HepG2 (cell line): ENCODE results near the gene CYP4V2. TPM values are rescaled to one million over a fixed set of nuclear protein-coding genes. Genes with fewer than 3 reads are reported as not detected.

Experiments
- ATAC-seq: fragments of 200-7000 bp; cut with Tn5 transposase; 3 replicates; pipeline ENCODE4 v1.9.1; 2020; ENCODE audit warnings: mild to moderate bottlenecking, moderate library complexity
- BruUV-seq: library from RNA; stranded (reverse); fragments of 400-500 nt; replicated peaks from 2 replicates; lab custom pipeline; 2021; lab: Mats Ljungman, UMichigan
- CTCF ChIA-PET: fragments of 300-600 bp; formaldehyde crosslinking; extraction: SDS; loops from one replicate; lab custom pipeline; 2021; ENCODE audit warnings: low total read pairs, inconsistent platforms, low intra/inter-chr PET ratio; lab: Yijun Ruan, JAX
- POLR2A ChIA-PET: fragments of 350-600 bp; sonication (Branson Sonifier 250); formaldehyde crosslinking; loops from one replicate; lab custom pipeline; 2020; ENCODE audit warnings: antibody characterized with exemption, inconsistent platforms; lab: Yijun Ruan, JAX
- DNase-seq: peaks from one replicate; pipeline ENCODE4 v3.0.0-alpha.2; 2015; ENCODE audit warnings: low spot score
- FAIRE-seq: peaks from 3 replicates; lab custom pipeline; 2011; peaks lifted over from hg19 to GRCh38; lab: Jason Lieb, UNC
- H2AFZ ChIP-seq: one replicate; pipeline ENCODE4 v1.6.1; 2011; ENCODE audit warnings: low read length, inconsistent platforms
- H3K27ac ChIP-seq: fragments of 300-600 bp; 3 replicates; pipeline ENCODE4 v1.8.0; 2011; ENCODE audit warnings: mixed run types, mild to moderate bottlenecking, mixed read lengths, low read length, inconsistent platforms; ENCODE audit not compliant: insufficient read depth; ENCODE audit errors: extremely low read length
- H3K27me3 ChIP-seq, 2 experiments: fragments of 200-600 bp in 1 of 2; 2 replicates in 1 of 2; 3 replicates in 1 of 2; pipeline versions ENCODE4 v1.6.0 to v1.8.0; 2011; ENCODE audit warnings: low read length in 2 of 2, mild to moderate bottlenecking in 2 of 2, moderate library complexity in 2 of 2, inconsistent platforms in 1 of 2; ENCODE audit not compliant: insufficient read depth in 2 of 2, control insufficient read depth in 1 of 2
- H3K36me3 ChIP-seq, 2 experiments: fragments of 200-600 bp in 1 of 2; replicated peaks in 1 of 2; 2 replicates in 1 of 2; 3 replicates in 1 of 2; pipeline versions ENCODE4 v1.5.1 to v1.8.0; 2011; ENCODE audit warnings: low read length in 2 of 2, inconsistent platforms in 1 of 2; ENCODE audit not compliant: insufficient read depth in 2 of 2, control insufficient read depth in 1 of 2
- H3K4me1 ChIP-seq: 2 replicates; pipeline ENCODE4 v1.5.1; 2012; ENCODE audit warnings: low read length, inconsistent platforms; ENCODE audit not compliant: insufficient read depth
- H3K4me2 ChIP-seq: 2 replicates; pipeline ENCODE4 v1.6.0; 2011; ENCODE audit warnings: low read depth, low read length, inconsistent platforms
- H3K4me3 ChIP-seq, 3 experiments: fragments of 200-600 bp in 1 of 3; sonication (generic), shearing (Covaris generic) in 1 of 3; replicated peaks in 1 of 3; 2 replicates each; pipeline ENCODE4 v1.5.1; 2011 to 2016; ENCODE audit warnings: low read length in 3 of 3, inconsistent platforms in 2 of 3, low read depth in 2 of 3, mild to moderate bottlenecking in 2 of 3, control low read depth in 1 of 3, mixed read lengths in 1 of 3; ENCODE audit not compliant: insufficient read depth in 1 of 3
- H3K79me2 ChIP-seq: one replicate; pipeline ENCODE4 v1.6.1; 2011; ENCODE audit warnings: low read length, inconsistent platforms; ENCODE audit not compliant: insufficient read depth
- H3K9ac ChIP-seq: 2 replicates; pipeline ENCODE4 v1.6.0; 2011; ENCODE audit warnings: mild to moderate bottlenecking, low read depth, low read length, inconsistent platforms; ENCODE audit not compliant: insufficient read depth
- H3K9me3 ChIP-seq: 2 replicates; pipeline ENCODE4 v1.5.1; 2012; ENCODE audit warnings: mild to moderate bottlenecking, low read length
- H4K20me1 ChIP-seq: 2 replicates; pipeline ENCODE4 v1.6.0; 2011; ENCODE audit warnings: inconsistent platforms, mild to moderate bottlenecking, low read length, moderate library complexity; ENCODE audit not compliant: insufficient read depth
- KDM2A ChIP-seq: sonication (generic); formaldehyde crosslinking; IDR thresholded peaks from 2 replicates; pipeline ENCODE4 v1.4.0; 2020; ENCODE audit warnings: low read depth, missing genetic modification reagents, borderline replicate concordance
- MAFF ChIP-seq: IDR thresholded peaks from 2 replicates; pipeline ENCODE4 v1.6.1; 2011; ENCODE audit warnings: low read depth, low read length, improper control_type of control experiment
- MAFK ChIP-seq, 2 experiments: IDR thresholded peaks in 1 of 2; conservative IDR thresholded peaks in 1 of 2; 2 replicates each; pipeline ENCODE4 v1.6.1; 2011; ENCODE audit warnings: improper control_type of control experiment in 2 of 2, low read length in 2 of 2
- ZBTB10 ChIP-seq: sonication (generic); formaldehyde crosslinking; IDR thresholded peaks from 2 replicates; pipeline ENCODE4 v1.4.0; 2020; ENCODE audit warnings: missing genetic modification reagents, borderline replicate concordance
- ZNF510 ChIP-seq: sonication (generic); formaldehyde crosslinking; IDR thresholded peaks from 2 replicates; pipeline ENCODE4 v1.4.0; 2020; ENCODE audit warnings: low read depth, mild to moderate bottlenecking, missing genetic modification reagents
- ZNF607 ChIP-seq: sonication (generic); formaldehyde crosslinking; IDR thresholded peaks from 2 replicates; pipeline ENCODE4 v1.5.1; 2020; ENCODE audit warnings: missing genetic modification reagents, mild to moderate bottlenecking, borderline replicate concordance
- ZNF615 ChIP-seq: sonication (generic); formaldehyde crosslinking; IDR thresholded peaks from 2 replicates; pipeline ENCODE4 v1.5.0; 2020; ENCODE audit warnings: mild to moderate bottlenecking, missing genetic modification reagents, borderline replicate concordance
- ZNF773 ChIP-seq: sonication (generic); formaldehyde crosslinking; IDR thresholded peaks from 2 replicates; pipeline ENCODE4 v1.4.0; 2020; ENCODE audit warnings: missing genetic modification reagents, borderline replicate concordance
- ZNF780A ChIP-seq: sonication (generic); formaldehyde crosslinking; IDR thresholded peaks from 2 replicates; pipeline ENCODE4 v1.8.0; 2022; ENCODE audit warnings: mild to moderate bottlenecking, missing genetic modification reagents, moderate library complexity
- WGBS: methylation state at CpG from one replicate; pipeline ENCODE4 v1.1.6; 2017; ENCODE audit warnings: low lambda C conversion rate; 5-methylcytosine and 5-hydroxymethylcytosine counted together
- in situ Hi-C: cut with HindIII; loops from 2 replicates; pipeline ENCODE4 v1.10.0; 2017; ENCODE audit warnings: low pct_unique_long_range_greater_than_20kb; ENCODE audit not compliant: extremely low pct_ligation_motif_present
- intact Hi-C: fragments of 100-400 bp; cut with micrococcal nuclease; formaldehyde crosslinking; loops from one replicate; pipeline ENCODE4 v1.10.0; 2022; ENCODE audit not compliant: unreplicated experiment
- polyA plus RNA-seq, 8 experiments: library from polyadenylated mRNA; depleted of rRNA in 3 of 8; stranded (reverse) in 7 of 8; unstranded in 1 of 8; fragments of >200 nt; fragmentation: Illumina TruSeq in 4 of 8; extraction: Trizol in 4 of 8; gene quantifications; 2 replicates each; pipeline versions ENCODE4 v1.2.1 to v1.2.3, GENCODE V29; 2011 to 2016; ENCODE audit warnings: low read depth in 4 of 8, missing spikeins in 1 of 8, mixed read lengths in 1 of 8; ENCODE audit not compliant: insufficient read depth in 1 of 8
- total RNA-seq, 5 experiments: library from RNA; depleted of rRNA; stranded (reverse); fragments of >200 nt; fragmentation: Illumina TruSeq; extraction: Trizol; gene quantifications; 2 replicates each; pipeline ENCODE4 v1.2.3, GENCODE V29; 2016; ENCODE audit warnings: low read depth in 1 of 5
- TF ChIP-seq, protein P1 (sequence below): sonication (generic); formaldehyde crosslinking; IDR thresholded peaks from 2 replicates; pipeline ENCODE4 v1.9.0; 2021; ENCODE audit warnings: mild to moderate bottlenecking, missing genetic modification reagents

The CYP4V2 gene
- total and polyA plus RNA-seq, 2 of the 13 experiments (the other 11 are each of a cell fraction or from before 2014, with no cell fraction given) = 4.7 to 7.2 TPM

DNA sequence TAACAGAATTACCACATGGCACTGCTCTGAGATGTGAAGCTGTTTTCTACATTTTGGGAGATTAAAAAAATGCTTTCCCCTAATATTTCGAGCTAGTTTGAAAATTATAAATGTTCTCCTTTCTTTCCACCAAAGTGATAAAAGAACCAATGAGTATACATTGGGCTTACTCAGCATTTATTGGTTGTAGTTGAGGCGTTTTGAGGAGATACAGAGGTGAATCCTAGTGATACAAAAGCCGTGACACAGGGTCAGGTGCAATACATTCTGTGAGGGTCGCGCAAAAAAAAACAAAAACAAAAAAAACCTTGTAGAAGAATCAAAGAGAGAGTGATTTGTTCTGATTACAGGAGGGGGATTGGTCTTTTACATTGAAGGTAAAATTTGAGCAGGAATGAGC, 32.4 kb upstream of the CYP4V2 start:
- POLR2A ChIA-PET = no interaction called here
- no peaks in the 10 kb centered on the region for H3K9me3 ChIP-seq
- no peaks in the 10 kb centered on the region for H3K4me1 ChIP-seq
- FAIRE-seq = no peak
- no peaks in the 10 kb centered on the region for H4K20me1 ChIP-seq
- in situ Hi-C loops = no loop called here
- no peak overlapping the region for H3K27ac ChIP-seq
- no peaks in the 10 kb centered on the region for H3K36me3 ChIP-seq
- H3K4me3 ChIP-seq = no peak overlapping the region
- no peak for DNase-seq
- intact Hi-C loops = no loop called here
- no peak for TF ChIP-seq ZNF780A (CRISPR knock-in tag)
- TF ChIP-seq ZNF607 = no peak
- TF ChIP-seq MAFK (conservative IDR thresholded peaks at IDR 0.05 in 1 of 2, IDR thresholded peaks at IDR 0.05 in 1 of 2; ENCODE audit: low read length in 2 of 2) = peak; percentile 71 to 89
- TF ChIP-seq ZNF510 = no peak
- no peak for TF ChIP-seq ZNF773 (CRISPR knock-in tag)
- peak; percentile 82 for TF ChIP-seq MAFF
- TF ChIP-seq, all 625 proteins: peak for 2
- WGBS = 40% methylated on average over 5 of the region's 5 CpGs
- H3K27me3 ChIP-seq = peaks cover 2 to 15% of the 10 kb centered on the region in 2 experiments; a peak in 3 of 5 replicates
- H3K79me2 ChIP-seq = no peaks in the 10 kb centered on the region
- CTCF ChIA-PET = no interaction called here
- H3K4me2 ChIP-seq = no peak overlapping the region
- no peak overlapping the region for H2AFZ ChIP-seq
- ATAC-seq = no peak
- BruUV-seq = no TSS peak
- H3K9ac ChIP-seq = no peak overlapping the region

- Histone ChIP-seq H3K79me2 (no peaks in the 10 kb centered on the region), H3K27ac (no peak overlapping the region), H3K9ac (no peak overlapping the region), H3K4me3 (no peak overlapping the region), H3K4me1 (no peaks in the 10 kb centered on the region), H3K4me2 (no peak overlapping the region), H3K27me3 (peaks cover 3 to 15% of the 10 kb centered on the region in 2 experiments; a peak in 3 of 5 replicates), H3K9me3 (no peaks in the 10 kb centered on the region), H3K36me3 (no peaks in the 10 kb centered on the region), H2AFZ (no peak overlapping the region), H4K20me1 (no peaks in the 10 kb centered on the region)
- POLR2A ChIA-PET = no interaction called here
- TF ChIP-seq, protein P1, sequence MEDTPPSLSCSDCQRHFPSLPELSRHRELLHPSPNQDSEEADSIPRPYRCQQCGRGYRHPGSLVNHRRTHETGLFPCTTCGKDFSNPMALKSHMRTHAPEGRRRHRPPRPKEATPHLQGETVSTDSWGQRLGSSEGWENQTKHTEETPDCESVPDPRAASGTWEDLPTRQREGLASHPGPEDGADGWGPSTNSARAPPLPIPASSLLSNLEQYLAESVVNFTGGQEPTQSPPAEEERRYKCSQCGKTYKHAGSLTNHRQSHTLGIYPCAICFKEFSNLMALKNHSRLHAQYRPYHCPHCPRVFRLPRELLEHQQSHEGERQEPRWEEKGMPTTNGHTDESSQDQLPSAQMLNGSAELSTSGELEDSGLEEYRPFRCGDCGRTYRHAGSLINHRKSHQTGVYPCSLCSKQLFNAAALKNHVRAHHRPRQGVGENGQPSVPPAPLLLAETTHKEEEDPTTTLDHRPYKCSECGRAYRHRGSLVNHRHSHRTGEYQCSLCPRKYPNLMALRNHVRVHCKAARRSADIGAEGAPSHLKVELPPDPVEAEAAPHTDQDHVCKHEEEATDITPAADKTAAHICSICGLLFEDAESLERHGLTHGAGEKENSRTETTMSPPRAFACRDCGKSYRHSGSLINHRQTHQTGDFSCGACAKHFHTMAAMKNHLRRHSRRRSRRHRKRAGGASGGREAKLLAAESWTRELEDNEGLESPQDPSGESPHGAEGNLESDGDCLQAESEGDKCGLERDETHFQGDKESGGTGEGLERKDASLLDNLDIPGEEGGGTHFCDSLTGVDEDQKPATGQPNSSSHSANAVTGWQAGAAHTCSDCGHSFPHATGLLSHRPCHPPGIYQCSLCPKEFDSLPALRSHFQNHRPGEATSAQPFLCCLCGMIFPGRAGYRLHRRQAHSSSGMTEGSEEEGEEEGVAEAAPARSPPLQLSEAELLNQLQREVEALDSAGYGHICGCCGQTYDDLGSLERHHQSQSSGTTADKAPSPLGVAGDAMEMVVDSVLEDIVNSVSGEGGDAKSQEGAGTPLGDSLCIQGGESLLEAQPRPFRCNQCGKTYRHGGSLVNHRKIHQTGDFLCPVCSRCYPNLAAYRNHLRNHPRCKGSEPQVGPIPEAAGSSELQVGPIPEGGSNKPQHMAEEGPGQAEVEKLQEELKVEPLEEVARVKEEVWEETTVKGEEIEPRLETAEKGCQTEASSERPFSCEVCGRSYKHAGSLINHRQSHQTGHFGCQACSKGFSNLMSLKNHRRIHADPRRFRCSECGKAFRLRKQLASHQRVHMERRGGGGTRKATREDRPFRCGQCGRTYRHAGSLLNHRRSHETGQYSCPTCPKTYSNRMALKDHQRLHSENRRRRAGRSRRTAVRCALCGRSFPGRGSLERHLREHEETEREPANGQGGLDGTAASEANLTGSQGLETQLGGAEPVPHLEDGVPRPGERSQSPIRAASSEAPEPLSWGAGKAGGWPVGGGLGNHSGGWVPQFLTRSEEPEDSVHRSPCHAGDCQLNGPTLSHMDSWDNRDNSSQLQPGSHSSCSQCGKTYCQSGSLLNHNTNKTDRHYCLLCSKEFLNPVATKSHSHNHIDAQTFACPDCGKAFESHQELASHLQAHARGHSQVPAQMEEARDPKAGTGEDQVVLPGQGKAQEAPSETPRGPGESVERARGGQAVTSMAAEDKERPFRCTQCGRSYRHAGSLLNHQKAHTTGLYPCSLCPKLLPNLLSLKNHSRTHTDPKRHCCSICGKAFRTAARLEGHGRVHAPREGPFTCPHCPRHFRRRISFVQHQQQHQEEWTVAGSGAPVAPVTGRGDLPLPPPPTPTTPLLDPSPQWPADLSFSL (CRISPR knock-in tag) = no peak
- no peak for TF ChIP-seq KDM2A (CRISPR knock-in tag)
- TF ChIP-seq ZNF615 (CRISPR knock-in tag) = no peak
- TF ChIP-seq ZBTB10 = no peak
- BruUV-seq = no TSS peak
- no peak for DNase-seq
- CTCF ChIA-PET = no interaction called here
- 63% methylated on average over 5 of the region's 6 CpGs for WGBS
- ATAC-seq = no peak
- FAIRE-seq = no peak
- intact Hi-C loops = no loop called here
- in situ Hi-C loops = no loop called here
Measured at GRCh38 chr4:186159613-186160012, 31.8 kb upstream of the CYP4V2 start.
